WTC11 (cell line): Measurements from ENCODE around the gene DOCK8. TPM values are rescaled to one million over a fixed set of nuclear protein-coding genes. Genes with fewer than 3 reads are reported as not detected.

Experiments
- ATAC-seq: fragments of 200-7000 bp; cut with Tn5 transposase; 2 replicates; pipeline ENCODE4 v1.10.0; 2021; ENCODE audit warnings: mild to moderate bottlenecking, moderate library complexity
- CTCF ChIA-PET: fragments of 300-600 bp; sonication (Branson Sonifier 250); formaldehyde crosslinking; loops from one replicate; lab custom pipeline; 2021; ENCODE audit warnings: antibody characterized with exemption; lab: Charles Lee
- POLR2A ChIA-PET: fragments of 350-600 bp; sonication (Branson Sonifier 250); formaldehyde crosslinking; loops from one replicate; lab custom pipeline; 2021; ENCODE audit warnings: antibody characterized with exemption; lab: Charles Lee
- DNase-seq: peaks from one replicate; pipeline ENCODE4 v3.0.0; 2021; ENCODE audit warnings: low spot score
- H3K27ac Mint-ChIP-seq: 2 replicates; pipeline ENCODE4 v1.8.0; 2021; ENCODE audit warnings: mixed read lengths
- H3K27me3 Mint-ChIP-seq: 2 replicates; pipeline ENCODE4 v1.8.0; 2021; ENCODE audit warnings: low read depth, mild to moderate bottlenecking, moderate library complexity, mixed read lengths
- H3K36me3 Mint-ChIP-seq: 2 replicates; pipeline ENCODE4 v1.8.0; 2021; ENCODE audit warnings: mixed read lengths
- H3K4me1 Mint-ChIP-seq: 2 replicates; pipeline ENCODE4 v1.8.0; 2022; ENCODE audit warnings: mixed read lengths
- H3K4me3 Mint-ChIP-seq: 2 replicates; pipeline ENCODE4 v1.8.0; 2021; ENCODE audit warnings: mild to moderate bottlenecking, moderate library complexity, mixed read lengths
- H3K9me3 Mint-ChIP-seq: 2 replicates; pipeline ENCODE4 v1.8.0; 2021; ENCODE audit warnings: mixed read lengths
- E2F1 ChIP-seq: sonication (generic); formaldehyde crosslinking; IDR thresholded peaks from 2 replicates; pipeline ENCODE4 v1.8.0; 2022; ENCODE audit warnings: mild to moderate bottlenecking, missing genetic modification reagents
- FOXJ3 ChIP-seq: sonication (generic); formaldehyde crosslinking; IDR thresholded peaks from 2 replicates; pipeline ENCODE4 v1.9.0; 2021; ENCODE audit warnings: missing genetic modification reagents, mild to moderate bottlenecking, borderline replicate concordance
- FOXP1 ChIP-seq: sonication (generic); formaldehyde crosslinking; IDR thresholded peaks from 2 replicates; pipeline ENCODE4 v1.8.0; 2022; ENCODE audit warnings: missing genetic modification reagents, mild to moderate bottlenecking, moderate library complexity, borderline replicate concordance
- HMGA2 ChIP-seq: fragments of 250-450 bp; sonication (Bioruptor Pico); IDR thresholded peaks from 2 replicates; pipeline ENCODE4 v1.4.0; 2021; ENCODE audit warnings: mild to moderate bottlenecking, moderate library complexity
- MYBL2 ChIP-seq: sonication (generic); formaldehyde crosslinking; IDR thresholded peaks from 2 replicates; pipeline ENCODE4 v1.8.1; 2023; ENCODE audit warnings: mild to moderate bottlenecking, moderate library complexity, missing genetic modification reagents
- NFATC4 ChIP-seq: fragments of 250-450 bp; sonication (Bioruptor Pico); IDR thresholded peaks from 2 replicates; pipeline ENCODE4 v1.9.0; 2021; ENCODE audit warnings: mild to moderate bottlenecking
- NFYB ChIP-seq: sonication (generic); formaldehyde crosslinking; conservative IDR thresholded peaks from 2 replicates; pipeline ENCODE4 v1.8.0; 2022; ENCODE audit warnings: low read depth, missing genetic modification reagents
- NR2C2 ChIP-seq: sonication (generic); formaldehyde crosslinking; IDR thresholded peaks from 2 replicates; pipeline ENCODE4 v1.8.0; 2022; ENCODE audit warnings: mild to moderate bottlenecking, missing genetic modification reagents
- RORB ChIP-seq: fragments of 250-450 bp; sonication (Bioruptor Pico); IDR thresholded peaks from 2 replicates; pipeline ENCODE4 v1.9.0; 2021; ENCODE audit warnings: mild to moderate bottlenecking
- SMAD4 ChIP-seq: sonication (generic); formaldehyde crosslinking; IDR thresholded peaks from 2 replicates; pipeline ENCODE4 v1.8.0; 2022; ENCODE audit warnings: mild to moderate bottlenecking, missing genetic modification reagents
- TEAD4 ChIP-seq: sonication (generic); formaldehyde crosslinking; IDR thresholded peaks from 2 replicates; pipeline ENCODE4 v1.8.0; 2022; ENCODE audit warnings: mild to moderate bottlenecking, missing genetic modification reagents
- ZNF138 ChIP-seq: sonication (generic); formaldehyde crosslinking; conservative IDR thresholded peaks from 2 replicates; pipeline ENCODE4 v1.8.1; 2022; ENCODE audit warnings: mild to moderate bottlenecking, moderate library complexity, missing genetic modification reagents
- ZNF219 ChIP-seq: sonication (generic); formaldehyde crosslinking; IDR thresholded peaks from 2 replicates; pipeline ENCODE4 v1.8.0; 2023; ENCODE audit warnings: missing genetic modification reagents, mild to moderate bottlenecking, borderline replicate concordance
- total RNA-seq: library from RNA; stranded (reverse); gene quantifications from 3 replicates; pipeline ENCODE4 v1.2.3, GENCODE V29; 2021
- TF ChIP-seq, protein P1 (sequence below): sonication (generic); formaldehyde crosslinking; IDR thresholded peaks from 2 replicates; pipeline ENCODE4 v1.8.0; 2022; ENCODE audit warnings: missing genetic modification reagents
- TF ChIP-seq, protein P2 (sequence below): sonication (generic); formaldehyde crosslinking; IDR thresholded peaks from 2 replicates; pipeline ENCODE4 v1.8.1; 2023; ENCODE audit warnings: mild to moderate bottlenecking, missing genetic modification reagents, moderate library complexity
- TF ChIP-seq, protein P3 (sequence below): fragments of 250-450 bp; sonication (Bioruptor Pico); IDR thresholded peaks from 2 replicates; pipeline ENCODE4 v1.9.0; 2021; ENCODE audit warnings: moderate library complexity, mild to moderate bottlenecking, inconsistent platforms, borderline replicate concordance
- TF ChIP-seq, protein P4 (sequence below): fragments of 250-450 bp; sonication (Bioruptor Pico); conservative IDR thresholded peaks from 2 replicates; pipeline ENCODE4 v1.9.0; 2021; ENCODE audit warnings: mild to moderate bottlenecking
- TF ChIP-seq, protein P5 (sequence below): sonication (generic); formaldehyde crosslinking; IDR thresholded peaks from 2 replicates; pipeline ENCODE4 v1.8.1; 2023; ENCODE audit warnings: mild to moderate bottlenecking, missing genetic modification reagents, borderline replicate concordance
- TF ChIP-seq, protein P6 (sequence below): fragments of 250-450 bp; sonication (Bioruptor Pico); IDR thresholded peaks from 2 replicates; pipeline ENCODE4 v1.9.0; 2021; ENCODE audit warnings: mild to moderate bottlenecking, borderline replicate concordance

Gene DOCK8
- total RNA-seq, 1 experiment from 2014 or later = 3.2 TPM

DNA sequence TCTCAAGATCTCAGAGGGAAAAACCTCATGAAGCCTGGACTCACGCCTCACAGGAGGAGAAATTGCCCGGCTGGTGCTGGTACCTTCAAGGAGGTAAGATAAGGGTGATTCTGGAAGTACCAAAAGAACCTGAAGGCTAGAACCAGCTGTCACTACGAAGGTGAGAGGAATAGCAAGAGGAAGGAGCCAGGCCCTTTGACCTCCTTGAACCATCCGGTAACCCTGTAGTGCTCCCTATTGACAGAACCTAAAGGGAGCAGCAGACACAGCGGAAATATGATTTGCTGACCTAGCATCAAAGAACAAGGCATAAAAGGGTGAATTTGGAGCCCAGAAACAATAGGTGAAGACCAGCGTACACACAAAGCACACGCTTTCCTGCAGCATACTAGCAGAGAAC lies 92.2 kb downstream of the DOCK8 start:
- no peaks in the 10 kb centered on the region for H3K27me3 Mint-ChIP-seq
- ChIA-PET POLR2A (no interaction called here), CTCF (interaction anchor here (0.6 kb wide), 1 partner anchor 37 kb away, joined by 3 read pairs; no protein-coding TSS in a partner anchor)
- TF ChIP-seq, protein P1, sequence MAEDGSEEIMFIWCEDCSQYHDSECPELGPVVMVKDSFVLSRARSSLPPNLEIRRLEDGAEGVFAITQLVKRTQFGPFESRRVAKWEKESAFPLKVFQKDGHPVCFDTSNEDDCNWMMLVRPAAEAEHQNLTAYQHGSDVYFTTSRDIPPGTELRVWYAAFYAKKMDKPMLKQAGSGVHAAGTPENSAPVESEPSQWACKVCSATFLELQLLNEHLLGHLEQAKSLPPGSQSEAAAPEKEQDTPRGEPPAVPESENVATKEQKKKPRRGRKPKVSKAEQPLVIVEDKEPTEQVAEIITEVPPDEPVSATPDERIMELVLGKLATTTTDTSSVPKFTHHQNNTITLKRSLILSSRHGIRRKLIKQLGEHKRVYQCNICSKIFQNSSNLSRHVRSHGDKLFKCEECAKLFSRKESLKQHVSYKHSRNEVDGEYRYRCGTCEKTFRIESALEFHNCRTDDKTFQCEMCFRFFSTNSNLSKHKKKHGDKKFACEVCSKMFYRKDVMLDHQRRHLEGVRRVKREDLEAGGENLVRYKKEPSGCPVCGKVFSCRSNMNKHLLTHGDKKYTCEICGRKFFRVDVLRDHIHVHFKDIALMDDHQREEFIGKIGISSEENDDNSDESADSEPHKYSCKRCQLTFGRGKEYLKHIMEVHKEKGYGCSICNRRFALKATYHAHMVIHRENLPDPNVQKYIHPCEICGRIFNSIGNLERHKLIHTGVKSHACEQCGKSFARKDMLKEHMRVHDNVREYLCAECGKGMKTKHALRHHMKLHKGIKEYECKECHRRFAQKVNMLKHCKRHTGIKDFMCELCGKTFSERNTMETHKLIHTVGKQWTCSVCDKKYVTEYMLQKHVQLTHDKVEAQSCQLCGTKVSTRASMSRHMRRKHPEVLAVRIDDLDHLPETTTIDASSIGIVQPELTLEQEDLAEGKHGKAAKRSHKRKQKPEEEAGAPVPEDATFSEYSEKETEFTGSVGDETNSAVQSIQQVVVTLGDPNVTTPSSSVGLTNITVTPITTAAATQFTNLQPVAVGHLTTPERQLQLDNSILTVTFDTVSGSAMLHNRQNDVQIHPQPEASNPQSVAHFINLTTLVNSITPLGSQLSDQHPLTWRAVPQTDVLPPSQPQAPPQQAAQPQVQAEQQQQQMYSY (CRISPR knock-in tag) = no peak
- TF ChIP-seq RORB (CRISPR knock-in tag) (no peak), TEAD4 (CRISPR knock-in tag) (no peak), FOXJ3 (no peak), ZNF138 (CRISPR knock-in tag) (no peak), SMAD4 (CRISPR knock-in tag) (no peak)
- TF ChIP-seq, protein P2, sequence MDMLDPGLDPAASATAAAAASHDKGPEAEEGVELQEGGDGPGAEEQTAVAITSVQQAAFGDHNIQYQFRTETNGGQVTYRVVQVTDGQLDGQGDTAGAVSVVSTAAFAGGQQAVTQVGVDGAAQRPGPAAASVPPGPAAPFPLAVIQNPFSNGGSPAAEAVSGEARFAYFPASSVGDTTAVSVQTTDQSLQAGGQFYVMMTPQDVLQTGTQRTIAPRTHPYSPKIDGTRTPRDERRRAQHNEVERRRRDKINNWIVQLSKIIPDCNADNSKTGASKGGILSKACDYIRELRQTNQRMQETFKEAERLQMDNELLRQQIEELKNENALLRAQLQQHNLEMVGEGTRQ = no peak
- TF ChIP-seq, protein P3, sequence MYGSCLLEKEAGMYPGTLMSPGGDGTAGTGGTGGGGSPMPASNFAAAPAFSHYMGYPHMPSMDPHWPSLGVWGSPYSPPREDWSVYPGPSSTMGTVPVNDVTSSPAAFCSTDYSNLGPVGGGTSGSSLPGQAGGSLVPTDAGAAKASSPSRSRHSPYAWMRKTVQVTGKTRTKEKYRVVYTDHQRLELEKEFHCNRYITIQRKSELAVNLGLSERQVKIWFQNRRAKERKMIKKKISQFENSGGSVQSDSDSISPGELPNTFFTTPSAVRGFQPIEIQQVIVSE (CRISPR knock-in tag) = no peak
- TF ChIP-seq, protein P4, sequence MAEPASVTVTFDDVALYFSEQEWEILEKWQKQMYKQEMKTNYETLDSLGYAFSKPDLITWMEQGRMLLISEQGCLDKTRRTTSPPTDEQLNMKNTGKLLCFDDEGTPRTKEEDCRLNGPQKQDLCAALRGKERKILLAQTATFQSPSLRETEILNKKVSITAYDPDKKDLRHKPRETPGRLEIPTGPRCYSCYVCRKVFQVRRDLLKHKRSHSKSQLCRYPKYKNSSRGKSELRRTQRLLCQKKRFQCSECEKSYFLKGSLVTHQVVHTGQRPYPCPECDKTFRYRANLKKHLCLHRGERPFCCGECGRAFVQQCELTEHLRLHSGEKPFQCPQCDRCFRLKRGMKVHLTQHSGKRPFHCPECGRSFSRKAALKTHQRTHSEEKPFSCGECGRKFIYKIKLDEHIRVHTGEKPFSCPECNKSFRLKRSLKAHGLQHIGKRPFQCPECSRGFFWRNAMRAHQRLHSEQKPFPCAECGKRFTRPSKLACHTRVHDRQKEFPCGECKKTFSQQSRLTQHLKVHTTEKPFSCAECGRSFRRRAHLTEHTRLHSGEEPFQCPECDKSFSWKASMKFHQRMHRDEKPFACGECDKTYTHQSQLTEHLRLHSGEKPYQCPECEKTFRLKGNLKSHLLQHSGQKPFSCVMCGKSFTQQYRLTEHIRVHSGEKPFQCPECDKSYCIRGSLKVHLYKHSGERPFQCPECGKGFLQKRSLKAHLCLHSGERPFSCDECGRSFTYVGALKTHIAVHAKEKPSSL (CRISPR knock-in tag) = no peak
- no peaks in the 10 kb centered on the region for H3K36me3 Mint-ChIP-seq
- H3K4me3 Mint-ChIP-seq = no peak overlapping the region
- peak; percentile 41 for DNase-seq
- ATAC-seq = peak; percentile 86
- no peak overlapping the region for H3K27ac Mint-ChIP-seq
- peaks cover 4% of the 10 kb centered on the region; the same call in 1 of the 2 replicates for H3K9me3 Mint-ChIP-seq
- peaks cover 9% of the 10 kb centered on the region for H3K4me1 Mint-ChIP-seq

DNA sequence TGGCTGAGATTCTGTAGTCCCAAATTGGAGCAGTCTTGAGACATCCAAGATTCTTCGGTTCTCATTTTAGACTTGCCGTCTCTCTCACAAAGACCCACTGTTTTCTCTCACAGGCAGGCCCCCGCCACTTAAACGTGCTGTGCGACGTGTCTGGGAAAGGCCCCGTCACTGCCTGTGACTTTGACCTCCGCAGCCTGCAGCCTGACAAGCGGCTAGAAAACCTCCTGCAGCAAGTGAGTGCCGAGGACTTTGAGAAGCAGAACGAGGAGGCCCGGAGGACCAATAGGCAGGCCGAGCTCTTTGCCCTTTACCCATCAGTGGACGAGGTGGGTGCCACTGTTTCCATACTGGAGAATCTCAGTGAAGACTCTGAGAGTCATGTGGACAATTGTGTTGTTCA lies 97.2 kb downstream of the DOCK8 start:
- H3K4me1 Mint-ChIP-seq = peaks cover 11% of the 10 kb centered on the region
- DNase-seq (no peak), ATAC-seq (no peak)
- ChIA-PET CTCF (no interaction called here), POLR2A (no interaction called here)
- no peaks in the 10 kb centered on the region for H3K36me3 Mint-ChIP-seq
- H3K9me3 Mint-ChIP-seq = no peaks in the 10 kb centered on the region
- no peaks in the 10 kb centered on the region for H3K27me3 Mint-ChIP-seq
- no peak overlapping the region for H3K27ac Mint-ChIP-seq
- no peak overlapping the region for H3K4me3 Mint-ChIP-seq
- TF ChIP-seq, protein P5, sequence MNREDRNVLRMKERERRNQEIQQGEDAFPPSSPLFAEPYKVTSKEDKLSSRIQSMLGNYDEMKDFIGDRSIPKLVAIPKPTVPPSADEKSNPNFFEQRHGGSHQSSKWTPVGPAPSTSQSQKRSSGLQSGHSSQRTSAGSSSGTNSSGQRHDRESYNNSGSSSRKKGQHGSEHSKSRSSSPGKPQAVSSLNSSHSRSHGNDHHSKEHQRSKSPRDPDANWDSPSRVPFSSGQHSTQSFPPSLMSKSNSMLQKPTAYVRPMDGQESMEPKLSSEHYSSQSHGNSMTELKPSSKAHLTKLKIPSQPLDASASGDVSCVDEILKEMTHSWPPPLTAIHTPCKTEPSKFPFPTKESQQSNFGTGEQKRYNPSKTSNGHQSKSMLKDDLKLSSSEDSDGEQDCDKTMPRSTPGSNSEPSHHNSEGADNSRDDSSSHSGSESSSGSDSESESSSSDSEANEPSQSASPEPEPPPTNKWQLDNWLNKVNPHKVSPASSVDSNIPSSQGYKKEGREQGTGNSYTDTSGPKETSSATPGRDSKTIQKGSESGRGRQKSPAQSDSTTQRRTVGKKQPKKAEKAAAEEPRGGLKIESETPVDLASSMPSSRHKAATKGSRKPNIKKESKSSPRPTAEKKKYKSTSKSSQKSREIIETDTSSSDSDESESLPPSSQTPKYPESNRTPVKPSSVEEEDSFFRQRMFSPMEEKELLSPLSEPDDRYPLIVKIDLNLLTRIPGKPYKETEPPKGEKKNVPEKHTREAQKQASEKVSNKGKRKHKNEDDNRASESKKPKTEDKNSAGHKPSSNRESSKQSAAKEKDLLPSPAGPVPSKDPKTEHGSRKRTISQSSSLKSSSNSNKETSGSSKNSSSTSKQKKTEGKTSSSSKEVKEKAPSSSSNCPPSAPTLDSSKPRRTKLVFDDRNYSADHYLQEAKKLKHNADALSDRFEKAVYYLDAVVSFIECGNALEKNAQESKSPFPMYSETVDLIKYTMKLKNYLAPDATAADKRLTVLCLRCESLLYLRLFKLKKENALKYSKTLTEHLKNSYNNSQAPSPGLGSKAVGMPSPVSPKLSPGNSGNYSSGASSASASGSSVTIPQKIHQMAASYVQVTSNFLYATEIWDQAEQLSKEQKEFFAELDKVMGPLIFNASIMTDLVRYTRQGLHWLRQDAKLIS (CRISPR knock-in tag) = no peak
- TF ChIP-seq NFATC4 (CRISPR knock-in tag) (no peak), HMGA2 (CRISPR knock-in tag) (no peak), E2F1 (no peak), FOXP1 (CRISPR knock-in tag) (no peak), ZNF219 (CRISPR knock-in tag) (no peak), MYBL2 (CRISPR knock-in tag) (no peak), NR2C2 (CRISPR knock-in tag) (no peak), NFYB (CRISPR knock-in tag) (no peak)
- TF ChIP-seq, protein P6, sequence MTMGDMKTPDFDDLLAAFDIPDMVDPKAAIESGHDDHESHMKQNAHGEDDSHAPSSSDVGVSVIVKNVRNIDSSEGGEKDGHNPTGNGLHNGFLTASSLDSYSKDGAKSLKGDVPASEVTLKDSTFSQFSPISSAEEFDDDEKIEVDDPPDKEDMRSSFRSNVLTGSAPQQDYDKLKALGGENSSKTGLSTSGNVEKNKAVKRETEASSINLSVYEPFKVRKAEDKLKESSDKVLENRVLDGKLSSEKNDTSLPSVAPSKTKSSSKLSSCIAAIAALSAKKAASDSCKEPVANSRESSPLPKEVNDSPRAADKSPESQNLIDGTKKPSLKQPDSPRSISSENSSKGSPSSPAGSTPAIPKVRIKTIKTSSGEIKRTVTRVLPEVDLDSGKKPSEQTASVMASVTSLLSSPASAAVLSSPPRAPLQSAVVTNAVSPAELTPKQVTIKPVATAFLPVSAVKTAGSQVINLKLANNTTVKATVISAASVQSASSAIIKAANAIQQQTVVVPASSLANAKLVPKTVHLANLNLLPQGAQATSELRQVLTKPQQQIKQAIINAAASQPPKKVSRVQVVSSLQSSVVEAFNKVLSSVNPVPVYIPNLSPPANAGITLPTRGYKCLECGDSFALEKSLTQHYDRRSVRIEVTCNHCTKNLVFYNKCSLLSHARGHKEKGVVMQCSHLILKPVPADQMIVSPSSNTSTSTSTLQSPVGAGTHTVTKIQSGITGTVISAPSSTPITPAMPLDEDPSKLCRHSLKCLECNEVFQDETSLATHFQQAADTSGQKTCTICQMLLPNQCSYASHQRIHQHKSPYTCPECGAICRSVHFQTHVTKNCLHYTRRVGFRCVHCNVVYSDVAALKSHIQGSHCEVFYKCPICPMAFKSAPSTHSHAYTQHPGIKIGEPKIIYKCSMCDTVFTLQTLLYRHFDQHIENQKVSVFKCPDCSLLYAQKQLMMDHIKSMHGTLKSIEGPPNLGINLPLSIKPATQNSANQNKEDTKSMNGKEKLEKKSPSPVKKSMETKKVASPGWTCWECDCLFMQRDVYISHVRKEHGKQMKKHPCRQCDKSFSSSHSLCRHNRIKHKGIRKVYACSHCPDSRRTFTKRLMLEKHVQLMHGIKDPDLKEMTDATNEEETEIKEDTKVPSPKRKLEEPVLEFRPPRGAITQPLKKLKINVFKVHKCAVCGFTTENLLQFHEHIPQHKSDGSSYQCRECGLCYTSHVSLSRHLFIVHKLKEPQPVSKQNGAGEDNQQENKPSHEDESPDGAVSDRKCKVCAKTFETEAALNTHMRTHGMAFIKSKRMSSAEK = no peak
